NCI-H1048 (cell line): ENCODE results near the gene KRT6C.
"Not testable (repeated sequence)": the region's sequence is repeated elsewhere in the genome, so short reads cannot be mapped to it uniquely, and the experiment has no call there.

Source experiments
- DNase-seq: peaks from one replicate; lab custom pipeline; 2025; lab: John Stamatoyannopoulos, UW

The KRT6C gene

DNA sequence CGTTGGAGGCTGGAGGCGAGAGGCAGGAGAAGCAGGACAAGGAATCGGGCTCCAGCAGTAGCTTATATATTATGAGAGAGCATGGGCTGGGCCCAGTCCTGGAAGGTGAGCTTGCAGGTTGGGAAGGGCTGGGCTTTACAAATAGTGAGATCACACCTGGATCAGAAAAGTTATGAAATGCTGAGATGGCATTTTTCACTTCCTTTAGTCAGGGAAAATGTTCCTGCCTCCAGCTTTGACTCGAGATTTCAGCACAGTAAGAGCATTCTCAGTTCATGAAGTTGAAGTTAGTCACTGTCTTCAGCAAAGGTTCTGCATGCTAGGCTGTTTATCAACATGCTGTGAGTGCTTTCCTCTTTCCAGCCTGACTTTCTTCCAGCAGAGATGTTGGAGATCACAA is at the start of gene KRT6C:
Gene KRT6C, minus strand, starts transcription at position 38 of the 400 bp plus-strand sequence. CDS start 68 bp downstream, outside the sequence.
- no peak for DNase-seq

DNA sequence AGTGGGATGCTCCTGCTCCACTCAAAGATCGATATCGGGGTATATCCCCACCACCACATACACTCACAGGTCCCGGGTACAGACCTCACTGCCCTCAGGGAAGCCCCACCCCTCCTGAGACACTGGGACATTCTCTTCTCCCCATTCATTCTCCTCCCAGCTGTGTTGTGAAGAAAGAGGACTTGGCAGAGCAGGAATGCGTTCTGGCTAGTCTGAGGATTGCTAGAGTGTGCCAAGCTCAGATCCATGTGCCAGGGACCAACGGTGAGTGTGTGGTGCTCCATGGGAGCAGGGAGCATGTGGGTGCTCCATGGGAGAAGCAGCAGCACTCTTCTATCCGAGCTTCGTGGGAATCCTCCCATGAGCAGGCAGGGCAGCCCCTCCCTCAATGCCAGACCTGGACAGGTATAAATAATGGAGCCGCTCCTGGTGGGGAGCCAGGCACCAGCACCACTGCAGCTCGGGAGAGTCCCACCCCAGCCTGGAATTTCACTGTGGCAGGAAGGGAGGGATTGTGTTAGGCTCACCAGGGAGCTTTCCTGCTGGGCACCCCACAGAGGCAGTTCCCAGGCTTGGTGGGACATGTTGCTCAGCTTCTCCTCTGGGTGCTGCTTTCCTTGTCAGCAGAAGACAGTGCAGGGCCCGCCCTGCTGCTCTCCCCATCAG is 48.9 kb upstream of the KRT6C start:
- DNase-seq = no peak

DNA sequence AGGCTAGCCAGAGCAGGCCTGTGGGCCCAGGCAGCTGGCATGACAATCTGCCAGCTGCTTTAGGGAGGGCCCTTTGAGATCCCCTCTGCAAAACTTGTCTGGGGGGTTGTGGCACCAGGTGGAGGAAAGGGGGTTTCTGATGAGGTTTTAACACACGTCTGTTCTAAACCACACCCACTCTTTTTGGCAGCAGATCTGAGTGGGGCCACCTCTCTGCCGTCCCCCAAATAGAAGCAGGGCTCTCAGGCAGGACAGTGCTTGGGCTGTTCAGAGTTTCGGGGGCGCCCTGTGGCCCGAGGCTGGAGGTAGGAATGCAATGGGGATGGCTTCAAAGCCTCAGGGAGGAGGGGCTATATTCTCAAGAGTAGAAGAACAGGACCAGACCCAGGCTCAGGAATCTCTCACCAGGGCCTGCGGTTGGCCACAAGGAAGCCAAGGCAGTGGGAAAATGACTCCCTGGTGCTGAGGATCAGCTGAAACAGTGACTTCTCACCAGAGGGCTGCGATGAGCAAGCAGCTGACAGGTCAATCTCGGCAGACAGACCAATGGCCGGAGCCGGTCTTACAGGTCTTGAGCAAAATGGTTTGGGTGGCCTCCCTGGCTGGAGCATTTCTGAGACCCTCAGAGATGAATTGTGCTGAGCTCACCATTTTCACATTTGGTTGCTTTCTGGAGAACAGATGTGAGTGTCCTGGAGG is 48.1 kb upstream of the KRT6C start:
- DNase-seq = no peak

DNA sequence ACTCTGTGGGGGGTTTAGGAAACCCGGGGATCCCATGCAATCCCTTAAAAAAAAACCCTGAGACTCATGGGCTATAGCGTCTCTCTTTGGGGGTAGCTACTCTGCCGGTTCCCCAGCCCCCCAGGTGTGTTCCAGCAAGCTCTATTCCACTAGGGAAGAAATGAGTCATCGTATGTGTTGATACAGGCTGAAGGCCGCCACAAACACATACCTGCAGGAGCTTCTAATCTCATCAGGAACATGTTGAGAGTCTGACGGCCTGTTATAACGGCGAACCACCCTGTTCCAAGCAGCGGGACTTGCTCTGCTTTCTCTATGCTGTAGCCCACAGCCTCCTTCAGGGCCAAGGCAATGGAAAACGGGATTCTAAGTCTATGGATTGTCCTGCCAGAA is 47.6 kb upstream of the KRT6C start:
- no peak for DNase-seq

DNA sequence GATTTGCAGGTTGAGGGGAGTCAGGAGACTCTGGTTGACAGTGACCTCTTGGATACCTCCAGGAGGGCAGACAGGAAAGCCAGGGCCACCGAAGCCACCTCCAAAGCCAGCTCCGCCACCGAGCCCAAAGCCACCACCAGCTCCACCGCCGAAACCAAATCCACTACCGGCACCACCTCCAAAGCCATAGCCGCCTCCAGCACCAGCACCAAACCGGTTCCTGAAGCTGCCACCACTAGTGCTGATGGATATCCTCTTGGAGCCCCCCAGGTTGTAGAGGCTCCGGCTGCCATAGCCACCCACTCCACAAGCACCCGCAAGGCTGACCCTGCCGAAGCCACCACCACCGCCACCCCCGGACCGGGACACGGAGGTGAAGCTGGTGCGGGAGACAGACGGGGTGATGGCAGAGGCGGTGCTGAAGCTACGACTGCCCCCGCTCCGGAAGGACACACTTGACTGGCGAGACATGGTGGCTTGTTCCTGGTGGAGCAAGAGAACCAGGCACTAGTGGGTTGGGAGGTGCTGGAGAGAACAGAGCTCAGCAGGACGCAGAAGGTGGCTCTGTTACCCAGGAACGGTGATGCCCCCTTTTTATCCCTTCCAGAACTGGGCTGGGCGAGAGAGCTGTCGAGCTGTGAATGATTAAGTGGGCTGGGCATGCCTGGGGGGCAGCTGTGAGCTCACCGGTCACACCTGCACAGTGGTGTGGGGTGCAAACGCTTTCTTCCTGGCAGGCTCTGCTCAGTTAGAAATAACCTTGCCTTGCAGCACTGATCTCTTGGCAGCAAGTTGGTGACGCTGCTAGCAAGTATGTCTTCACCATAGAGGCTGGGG is 46.4 kb upstream of the KRT6C start, which contains the start of gene KRT5:
Gene KRT5, minus strand, starts transcription at position 569 of the 837 bp plus-strand sequence. Its CDS starts 98 bp downstream, at position 471.
- no peak for DNase-seq

DNA sequence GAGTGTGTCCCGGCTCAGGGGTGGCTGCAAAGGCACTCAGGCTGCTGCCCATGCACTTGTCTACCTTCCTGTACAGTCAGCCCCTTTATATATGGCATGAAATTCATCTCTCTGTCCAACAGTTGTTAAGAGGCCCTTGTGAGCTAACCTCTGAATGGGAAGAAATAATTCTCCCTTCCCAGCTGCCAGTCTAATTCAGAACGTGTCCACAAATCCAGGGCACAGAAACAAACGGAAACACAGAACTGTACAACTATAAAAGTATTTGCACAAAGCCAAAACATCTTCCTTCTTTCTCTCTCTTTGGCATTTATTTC is 45.7 kb upstream of the KRT6C start:
- DNase-seq = no peak

DNA sequence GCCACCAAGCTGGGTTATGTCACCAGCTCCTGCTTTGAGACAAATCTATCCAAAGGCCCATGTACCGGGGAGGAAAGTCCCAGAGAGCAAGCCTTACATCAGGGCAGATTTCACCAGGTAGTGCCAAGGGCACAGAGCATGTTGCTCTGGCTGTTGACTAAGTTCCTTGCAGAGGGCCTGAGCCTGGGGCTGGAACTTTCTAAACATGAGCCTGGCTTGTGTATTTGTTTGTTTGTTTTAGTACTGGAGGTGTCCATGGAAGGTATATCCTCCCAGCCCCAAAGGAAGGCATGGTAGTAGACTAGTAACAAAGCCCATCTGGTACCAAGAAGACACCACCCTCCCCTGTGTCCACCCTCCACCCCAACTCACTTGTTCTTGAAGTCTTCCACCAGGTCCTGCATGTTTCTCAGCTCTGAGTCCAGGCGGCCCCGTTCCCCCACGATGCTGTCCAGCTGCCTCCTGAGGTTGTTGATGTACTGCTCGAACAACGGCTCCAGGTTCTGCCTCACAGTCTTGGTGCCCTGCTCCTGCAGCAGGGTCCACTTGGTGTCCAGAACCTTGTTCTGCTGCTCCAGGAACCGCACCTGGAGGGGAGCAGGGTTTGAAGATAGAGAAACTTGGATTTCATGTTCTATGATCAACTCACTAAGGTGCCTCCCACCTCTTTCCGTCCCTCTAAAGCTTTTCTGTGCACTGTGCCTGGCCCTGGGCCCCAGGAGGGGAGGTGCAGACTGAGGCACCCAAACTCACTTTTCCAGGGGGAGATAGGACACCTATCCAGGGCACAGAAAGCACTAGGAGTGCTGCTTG is 45.2 kb upstream of the KRT6C start:
- no peak for DNase-seq

DNA sequence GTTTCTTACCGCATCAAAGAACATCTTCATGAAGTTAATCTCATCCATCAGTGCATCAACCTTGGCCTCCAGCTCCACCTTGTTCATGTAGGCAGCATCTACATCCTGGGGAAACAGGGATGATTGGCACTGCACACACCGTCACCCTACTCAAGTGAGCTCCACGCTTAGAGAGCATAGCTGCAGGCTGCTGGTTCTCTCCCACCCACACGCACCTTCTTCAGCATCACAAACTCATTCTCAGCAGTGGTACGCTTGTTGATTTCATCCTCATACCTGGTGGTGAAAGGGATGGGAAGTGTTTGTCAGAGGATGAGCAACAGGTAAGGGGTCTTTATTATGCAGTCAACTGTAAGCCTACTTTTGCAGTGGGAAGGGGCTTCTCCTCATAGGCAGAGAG is 44.3 kb upstream of the KRT6C start:
- no peak for DNase-seq

DNA sequence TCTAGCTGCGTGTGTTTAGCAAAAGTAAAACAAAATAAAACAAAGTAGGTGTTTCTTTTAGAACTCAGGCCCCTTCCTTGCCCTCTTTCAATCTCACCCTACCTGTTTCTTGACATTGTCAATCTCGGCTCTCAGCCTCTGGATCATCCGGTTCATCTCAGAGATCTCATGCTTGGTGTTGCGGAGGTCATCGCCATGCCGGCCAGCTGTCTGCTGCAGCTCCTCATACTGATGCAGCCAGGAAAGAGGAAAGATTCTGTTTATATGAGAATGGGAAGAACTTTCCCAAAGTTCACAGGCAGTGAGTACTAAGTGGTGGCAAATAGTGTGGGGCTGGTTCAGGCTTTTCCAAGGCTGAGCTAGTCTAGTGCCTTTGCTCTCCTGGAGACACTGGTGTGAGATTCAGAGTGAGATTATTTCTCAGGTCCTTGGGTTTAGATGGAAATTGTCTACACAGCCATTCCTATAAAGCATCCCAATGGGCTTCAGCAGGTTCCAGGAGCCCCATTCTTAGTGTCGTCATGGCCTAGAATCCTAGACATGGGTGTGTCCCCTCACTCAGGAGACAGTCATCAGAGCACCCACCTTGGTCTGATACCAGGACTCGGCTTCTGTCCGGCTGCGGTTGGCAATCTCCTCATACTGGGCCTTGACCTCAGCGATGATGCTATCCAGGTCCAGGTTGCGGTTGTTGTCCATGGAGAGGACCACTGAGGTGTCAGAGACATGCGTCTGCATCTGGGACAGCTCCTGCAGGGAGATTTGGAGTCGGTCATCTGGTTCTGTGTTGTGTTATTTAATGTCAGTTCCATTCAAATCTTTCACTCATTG is 43.6 kb upstream of the KRT6C start:
- no peak for DNase-seq

DNA sequence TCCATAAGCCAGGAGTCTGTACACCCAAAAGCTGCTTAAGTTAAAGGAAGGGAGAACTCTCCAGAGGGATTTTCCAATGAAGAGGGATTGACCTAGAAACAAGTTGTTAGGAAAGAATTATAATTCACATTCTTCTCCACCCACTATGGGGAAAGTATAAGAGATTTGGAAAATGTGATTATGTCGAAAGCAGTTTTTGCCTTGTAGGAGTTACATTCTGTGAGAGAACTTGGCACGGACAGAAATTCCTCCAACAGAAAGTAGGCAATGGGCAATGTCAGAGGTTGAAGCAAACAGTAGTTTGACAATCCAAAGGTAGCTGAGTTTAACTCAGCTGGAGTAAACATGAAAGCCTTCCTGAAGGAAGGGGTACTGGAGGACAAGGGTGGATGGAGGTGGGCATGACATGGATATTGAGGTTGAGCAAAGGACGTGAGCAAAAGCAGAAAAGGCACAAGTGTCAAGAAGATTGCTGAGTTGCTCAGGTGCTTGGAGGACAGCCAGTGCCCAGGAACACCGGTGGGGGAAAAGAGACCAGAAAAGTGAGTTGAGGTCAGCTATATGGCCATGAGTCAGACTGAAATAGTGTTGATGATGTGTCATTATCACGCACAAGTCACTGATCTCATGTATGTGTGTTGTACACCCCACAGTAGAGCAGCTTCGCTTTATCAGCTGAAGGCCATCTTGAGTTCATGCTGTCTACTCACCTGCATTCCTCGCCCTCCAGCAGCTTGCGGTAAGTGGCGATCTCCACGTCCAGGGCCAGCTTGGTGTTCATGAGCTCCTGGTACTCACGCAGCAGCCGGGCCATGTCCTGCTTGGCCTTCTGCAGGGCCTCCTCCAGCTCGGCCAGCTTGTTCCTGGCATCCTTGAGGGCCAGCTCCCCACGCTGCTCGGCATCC is 42.6 kb upstream of the KRT6C start:
- no peak for DNase-seq

DNA sequence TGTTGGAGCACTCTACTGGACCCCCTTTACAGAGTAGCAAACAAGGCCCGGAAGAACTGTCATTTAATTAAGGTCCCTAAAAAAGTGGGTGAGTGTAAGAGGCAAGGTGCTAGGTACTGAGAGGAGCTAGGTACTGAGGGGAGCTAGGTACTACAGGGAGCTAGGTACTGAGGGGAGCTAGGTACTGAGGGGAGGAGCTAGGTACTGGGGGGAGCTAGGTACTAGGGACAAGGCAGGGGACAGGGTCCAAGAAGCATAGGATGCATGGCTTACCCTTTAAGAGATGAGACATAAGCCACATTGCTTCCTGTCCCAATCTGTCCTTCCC is 41.7 kb upstream of the KRT6C start:
- no peak for DNase-seq

DNA sequence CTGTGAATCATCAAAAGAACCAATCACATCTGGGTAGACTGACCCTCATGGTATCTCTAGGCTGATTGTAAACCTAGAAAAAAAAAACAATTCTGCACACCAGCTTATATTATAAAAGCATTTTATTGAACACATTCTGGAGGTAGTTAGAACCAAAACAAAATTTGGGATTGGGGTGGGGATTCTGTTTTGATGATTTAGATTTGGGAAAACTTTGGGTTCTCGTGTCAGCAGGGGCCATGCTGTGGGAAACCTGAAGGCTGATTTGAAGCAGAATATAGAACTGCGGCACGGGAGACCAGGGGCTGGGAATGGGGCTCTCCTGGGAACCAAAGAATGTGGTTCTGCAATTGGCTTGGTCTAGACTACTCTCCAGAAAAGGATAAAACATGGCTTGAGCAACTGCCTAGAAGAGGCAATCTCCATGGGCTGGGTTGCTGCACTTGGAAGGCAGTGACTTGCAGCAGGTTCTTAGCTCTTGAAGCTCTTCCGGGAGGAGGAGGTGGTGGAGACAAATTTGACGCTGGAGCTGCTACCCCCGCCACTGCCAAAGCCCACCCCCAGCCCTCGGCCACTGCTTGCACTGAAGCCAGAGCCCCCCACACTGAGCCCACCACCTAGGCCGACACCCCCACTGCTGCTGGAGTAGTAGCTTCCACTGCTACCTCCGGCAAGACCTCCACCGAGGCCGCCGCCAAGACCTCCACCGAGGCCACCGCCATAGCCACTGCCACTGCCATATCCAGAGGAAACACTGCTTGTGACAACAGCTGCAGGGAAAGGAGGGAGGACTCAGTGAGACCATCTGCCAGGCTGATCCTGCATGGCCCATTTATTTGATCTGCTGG is 41.1 kb upstream of the KRT6C start:
- DNase-seq = no peak

DNA sequence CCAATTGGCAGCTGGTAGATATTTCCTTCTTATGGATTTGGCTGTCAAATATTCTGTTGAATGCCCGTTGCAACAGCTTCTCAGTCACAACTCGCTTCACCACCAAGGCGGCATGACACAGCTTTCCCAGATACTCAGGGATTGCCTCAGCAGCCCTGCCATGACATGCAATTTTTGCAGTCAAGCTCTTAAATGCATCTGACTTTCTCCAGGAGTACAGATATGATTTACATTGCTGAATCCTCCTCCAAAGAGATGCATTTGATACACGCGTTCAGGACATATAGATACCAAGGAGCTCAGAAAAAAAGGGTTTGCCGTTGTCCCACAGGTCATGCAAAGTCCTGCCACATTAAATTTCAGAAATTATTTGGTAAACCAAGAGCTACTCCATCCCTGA is 40.1 kb upstream of the KRT6C start:
- no peak for DNase-seq

DNA sequence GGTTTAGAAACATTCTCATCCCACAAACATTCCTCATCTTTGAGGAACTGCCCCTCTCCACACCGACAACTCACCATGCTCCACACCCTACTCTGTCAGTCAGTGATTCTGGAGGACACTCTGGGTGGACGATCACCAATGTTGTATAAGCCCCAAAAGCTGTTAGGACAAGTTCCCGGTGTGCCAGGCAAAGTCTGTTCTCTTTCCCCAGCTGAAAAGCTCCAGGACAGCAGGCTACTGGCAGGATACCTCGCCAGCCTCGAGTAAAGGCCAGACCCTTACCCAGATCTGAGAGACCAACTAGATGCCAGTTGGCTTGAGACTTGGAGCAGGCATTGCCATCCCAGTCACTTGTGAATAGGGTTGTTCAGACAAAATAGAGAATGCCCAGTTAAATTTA is 34.6 kb upstream of the KRT6C start:
- DNase-seq = no peak

DNA sequence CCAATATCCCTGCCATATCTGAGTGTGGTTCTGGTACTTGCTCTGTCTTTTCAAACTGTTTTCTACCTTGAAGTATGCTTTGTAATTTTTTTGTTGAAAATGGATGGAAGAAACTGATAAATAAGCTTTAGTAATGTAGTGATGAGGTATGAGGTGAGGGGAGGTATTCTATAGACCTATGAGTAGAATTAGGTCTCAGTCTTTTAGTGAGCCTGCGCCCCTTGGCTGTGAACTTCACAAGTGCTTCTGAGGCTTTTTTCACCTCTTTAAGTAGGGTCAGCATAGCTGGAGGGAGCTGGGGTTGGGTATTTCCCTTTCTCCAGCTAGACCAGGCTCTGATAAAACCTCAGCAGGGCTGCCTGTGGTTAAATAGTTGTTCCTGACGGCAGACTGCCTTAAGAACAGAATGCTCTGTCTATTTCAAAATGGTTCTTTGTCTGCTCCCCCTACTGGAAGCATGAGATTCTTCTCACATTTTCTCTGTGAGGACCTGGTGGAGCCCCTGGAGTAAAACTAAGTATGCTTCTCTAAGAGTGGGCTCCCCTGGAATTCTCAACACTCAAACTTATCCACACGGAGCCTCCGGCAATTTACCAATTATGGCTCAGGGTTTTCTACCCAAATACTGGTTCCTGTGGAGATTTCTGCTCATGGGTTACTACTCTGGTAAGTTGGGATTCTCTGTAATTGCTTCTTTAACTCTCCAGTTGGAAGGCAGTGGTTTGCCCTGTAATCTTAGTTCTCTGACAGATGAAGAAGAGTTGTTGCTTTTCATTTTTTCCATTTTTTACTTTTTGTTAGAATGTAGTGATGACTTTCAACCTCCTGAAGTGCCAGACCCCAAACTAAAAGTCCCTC is 33.5 kb upstream of the KRT6C start:
- no peak for DNase-seq

DNA sequence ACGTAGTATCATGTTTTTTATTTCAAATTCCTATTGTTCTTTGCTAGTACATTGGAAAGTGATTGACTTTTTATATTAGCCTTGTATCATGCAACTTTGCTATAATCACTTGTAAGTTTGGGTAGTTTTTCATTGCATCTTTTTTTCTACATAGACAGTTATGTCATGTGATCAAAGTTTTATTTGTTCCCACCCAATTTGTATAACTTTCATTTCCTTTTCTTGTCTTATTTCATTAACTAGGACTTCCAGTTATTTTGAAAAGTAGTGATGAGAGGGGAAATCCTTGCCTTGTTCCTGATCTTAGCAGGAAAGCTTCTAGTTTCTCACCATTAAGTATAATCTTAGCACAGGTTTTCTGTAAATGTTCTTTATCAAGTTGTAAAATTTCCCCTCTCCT is 29.3 kb upstream of the KRT6C start:
- no peak for DNase-seq

DNA sequence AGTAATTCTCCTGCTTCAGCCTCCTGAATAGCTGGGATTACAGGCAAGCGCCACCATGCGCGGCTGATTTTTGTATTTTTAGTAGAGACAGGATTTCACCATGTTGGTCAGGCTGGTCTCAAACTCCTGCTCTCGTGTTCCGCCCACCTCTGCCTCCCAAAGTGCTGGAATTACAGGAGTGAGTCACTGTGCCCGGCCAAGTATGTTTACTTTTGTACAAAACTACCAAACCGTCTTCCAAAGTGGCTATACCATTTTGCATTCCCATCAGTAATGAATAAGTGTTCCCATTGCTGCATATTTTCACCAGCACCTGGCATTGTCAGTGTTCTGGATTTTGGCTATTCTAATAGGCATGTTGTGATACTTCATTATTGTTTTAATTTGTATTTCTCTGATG is 27.9 kb upstream of the KRT6C start:
- no peak for DNase-seq

DNA sequence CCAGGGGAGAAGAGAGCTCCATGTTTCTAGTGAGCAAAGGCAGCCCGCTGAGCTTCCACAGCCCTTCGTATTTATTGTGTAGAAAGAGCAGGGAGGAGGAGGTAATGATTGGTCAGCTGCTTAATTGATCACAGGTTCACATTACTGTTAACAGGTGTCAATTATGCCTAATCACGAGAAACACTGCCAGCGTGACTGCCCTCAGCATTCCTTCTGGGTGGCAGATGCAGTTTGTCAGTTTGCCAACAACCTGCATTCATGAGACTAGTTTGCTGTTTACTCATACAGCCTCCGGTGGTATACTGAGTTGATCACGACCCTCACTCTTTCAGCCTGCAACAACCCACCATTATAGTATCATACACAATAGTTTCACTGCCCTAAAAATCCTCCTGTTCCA is 27.0 kb upstream of the KRT6C start:
- not testable (repeated sequence) for DNase-seq
